ENCODE results near the gene TRIO.

TRIO gene

GRCh38 chr5:14357441-14357840 lies 214.3 kb downstream of the TRIO start (continued):
- no peak for TF ChIP-seq ZNF449 (tag by site-specific recombination; IDR thresholded peaks at IDR 0.05)

GRCh38 chr5:14357851-14358250 lies 214.7 kb downstream of the TRIO start:
- H3K4me1 ChIP-seq (ENCODE audit: control insufficient read depth, insufficient read depth, low read length), result no peaks in the 10 kb centered on the region
- TF ChIP-seq ZNF529 (tag by site-specific recombination; IDR thresholded peaks at IDR 0.05; ENCODE audit: insufficient replicate concordance) (no peak), SP2 (tag by site-specific recombination; IDR thresholded peaks at IDR 0.05) (no peak), ZNF341 (tag by site-specific recombination; IDR thresholded peaks at IDR 0.05; ENCODE audit: low read depth) (0 out of 2 replicates have a peak, but pooled peaks have one; percentile 20), ZNF654 (tag by site-specific recombination; IDR thresholded peaks at IDR 0.05; ENCODE audit: low read depth) (no peak), ZNF112 (tag by site-specific recombination; IDR thresholded peaks at IDR 0.05) (no peak)
- peaks cover 19 to 62% of the 10 kb centered on the region in 2 experiments for H3K36me3 ChIP-seq (ENCODE audit: control insufficient read depth in 2 of 2, insufficient read depth in 1 of 2, low read length in 2 of 2)
- POLR2A ChIA-PET, result no interaction called here
- H3K9me3 ChIP-seq (ENCODE audit: control insufficient read depth, insufficient read depth, low read depth, low read length), result no peaks in the 10 kb centered on the region
- CTCF ChIA-PET, result interaction anchor here (0.6 kb wide), 1 partner anchor 368 kb away, joined by 4 read pairs; no protein-coding TSS in a partner anchor
- no peak overlapping the region for H3K27ac ChIP-seq (ENCODE audit: extremely low read depth, low read depth, low read length)
- no peak overlapping the region for H3K4me3 ChIP-seq (ENCODE audit: low read depth, low read length)

- ChIA-PET POLR2A (no interaction called here), CTCF (interaction anchor here (0.6 to 0.7 kb wide), 2 partner anchors 167 to 369 kb away, joined by 3 to 4 read pairs; no protein-coding TSS in a partner anchor)
- no peaks in the 10 kb centered on the region for H3K4me1 ChIP-seq (ENCODE audit: control insufficient read depth, insufficient read depth, low read length)
- no peak overlapping the region for H3K27ac ChIP-seq (ENCODE audit: extremely low read depth, low read depth, low read length)
- H3K4me3 ChIP-seq (ENCODE audit: low read depth, low read length), result no peak overlapping the region
- no peaks in the 10 kb centered on the region for H3K9me3 ChIP-seq (ENCODE audit: control insufficient read depth, insufficient read depth, low read depth, low read length)
- TF ChIP-seq REPIN1 (tag by site-specific recombination; IDR thresholded peaks at IDR 0.05; ENCODE audit: low read depth), result no peak
- TF ChIP-seq ZNF18 (tag by site-specific recombination; IDR thresholded peaks at IDR 0.05), result no peak
- TF ChIP-seq ZNF558 (tag by site-specific recombination; IDR thresholded peaks at IDR 0.05), result no peak
- no peak for TF ChIP-seq ZSCAN18 (tag by site-specific recombination; IDR thresholded peaks at IDR 0.05)
- no peak for TF ChIP-seq PRDM1 (tag by site-specific recombination; IDR thresholded peaks at IDR 0.05)
- no peak for TF ChIP-seq REST (tag by site-specific recombination; IDR thresholded peaks at IDR 0.05)
- no peak for TF ChIP-seq ZNF174 (tag by site-specific recombination; IDR thresholded peaks at IDR 0.05)
- no peak for TF ChIP-seq ZNF76 (tag by site-specific recombination; IDR thresholded peaks at IDR 0.05; ENCODE audit: borderline replicate concordance, low read depth)
- H3K36me3 ChIP-seq (ENCODE audit: control insufficient read depth in 2 of 2, insufficient read depth in 1 of 2, low read length in 2 of 2), result peaks cover 26 to 64% of the 10 kb centered on the region in 2 experiments
Observed at GRCh38 chr5:14358536-14358935, 215.4 kb downstream of the TRIO start.
